Neuronal stem cell (in vitro differentiated cells): ENCODE data around the gene VENTX.

ENCODE experiments used
- DNase-seq: peaks from one replicate; pipeline ENCODE4 v3.0.0-alpha.2; 2013; ENCODE audit warnings: low spot score
- H2AFZ ChIP-seq: one replicate; pipeline ENCODE4 v1.6.1; 2013; ENCODE audit warnings: mild to moderate bottlenecking, low read length, inconsistent platforms
- H2AK5ac ChIP-seq: 2 replicates; pipeline ENCODE4 v1.6.1; 2013; ENCODE audit warnings: low read depth, mild to moderate bottlenecking, inconsistent platforms, low read length, moderate library complexity, mixed read lengths
- H2BK120ac ChIP-seq: 2 replicates; pipeline ENCODE4 v1.6.1; 2013; ENCODE audit warnings: low read depth, mild to moderate bottlenecking, inconsistent platforms, low read length, moderate library complexity, mixed read lengths
- H2BK12ac ChIP-seq: one replicate; pipeline ENCODE4 v1.6.1; 2013; ENCODE audit warnings: low read length, inconsistent platforms
- H2BK15ac ChIP-seq: 2 replicates; pipeline ENCODE4 v1.6.1; 2013; ENCODE audit warnings: mild to moderate bottlenecking, low read length, inconsistent platforms, mixed read lengths
- H2BK5ac ChIP-seq: one replicate; pipeline ENCODE4 v1.6.1; 2013; ENCODE audit warnings: inconsistent platforms, mild to moderate bottlenecking, low read length, moderate library complexity
- H3K14ac ChIP-seq: one replicate; pipeline ENCODE4 v1.6.1; 2013; ENCODE audit warnings: low read length, inconsistent platforms
- H3K18ac ChIP-seq: 2 replicates; pipeline ENCODE4 v1.6.1; 2013; ENCODE audit warnings: low read length, inconsistent platforms
- H3K23ac ChIP-seq: 2 replicates; pipeline ENCODE4 v1.6.1; 2013; ENCODE audit warnings: low read depth, mild to moderate bottlenecking, mixed read lengths, low read length, inconsistent platforms; ENCODE audit not compliant: poor library complexity
- H3K27ac ChIP-seq: replicated peaks from 3 replicates; pipeline ENCODE4 v1.5.1; 2013; ENCODE audit warnings: low read length, inconsistent platforms
- H3K27me3 ChIP-seq, 3 experiments: 2 replicates each; pipeline ENCODE4 v1.6.1; 2013; ENCODE audit warnings: low read length in 3 of 3, mild to moderate bottlenecking in 2 of 3, inconsistent platforms in 1 of 3, low read depth in 1 of 3, mixed read lengths in 1 of 3, moderate library complexity in 1 of 3; ENCODE audit not compliant: control insufficient read depth in 3 of 3, insufficient read depth in 3 of 3
- H3K36me3 ChIP-seq, 2 donors: replicated peaks in 1 of 2; 2 replicates each; pipeline ENCODE4 v1.6.1; 2013; ENCODE audit warnings: low read length in 2 of 2; ENCODE audit not compliant: control insufficient read depth in 2 of 2, insufficient read depth in 2 of 2
- H3K4ac ChIP-seq: 2 replicates; pipeline ENCODE4 v1.6.1; 2013; ENCODE audit warnings: inconsistent platforms, mild to moderate bottlenecking, low read length, moderate library complexity
- H3K4me1 ChIP-seq, 2 donors: 1 replicate in 1 of 2; 2 replicates in 1 of 2; pipeline ENCODE4 v1.6.1; 2013; ENCODE audit warnings: low read length in 2 of 2, low read depth in 1 of 2; ENCODE audit not compliant: control insufficient read depth in 2 of 2, insufficient read depth in 1 of 2
- H3K4me2 ChIP-seq: one replicate; pipeline ENCODE4 v1.6.1; 2013; ENCODE audit warnings: mild to moderate bottlenecking, low read length, inconsistent platforms; ENCODE audit not compliant: insufficient read depth, poor library complexity, severe bottlenecking
- H3K4me3 ChIP-seq, 2 donors: 2 replicates each; pipeline ENCODE4 v1.5.1; 2013; ENCODE audit warnings: low read length in 2 of 2, mild to moderate bottlenecking in 2 of 2, inconsistent platforms in 1 of 2, moderate library complexity in 1 of 2
- H3K79me1 ChIP-seq: one replicate; pipeline ENCODE4 v1.6.1; 2013; ENCODE audit warnings: low read depth, mild to moderate bottlenecking, inconsistent platforms, low read length, moderate library complexity
- H3K9ac ChIP-seq: one replicate; pipeline ENCODE4 v1.6.1; 2013; ENCODE audit warnings: mild to moderate bottlenecking, low read depth, low read length, inconsistent platforms; ENCODE audit not compliant: poor library complexity
- H3K9me3 ChIP-seq, 2 donors: replicated peaks in 1 of 2; 2 replicates each; pipeline versions ENCODE3 to v1.6.1; 2013; ENCODE audit warnings: low read length in 2 of 2, mild to moderate bottlenecking in 2 of 2, inconsistent platforms in 1 of 2, low read depth in 1 of 2, mixed read lengths in 1 of 2, moderate library complexity in 1 of 2; ENCODE audit not compliant: control insufficient read depth in 2 of 2, insufficient read depth in 1 of 2
- H4K8ac ChIP-seq: one replicate; pipeline ENCODE4 v1.6.1; 2013; ENCODE audit warnings: low read depth, mild to moderate bottlenecking, inconsistent platforms, low read length, moderate library complexity
- H4K91ac ChIP-seq: one replicate; pipeline ENCODE4 v1.6.1; 2013; ENCODE audit warnings: low read length, low read depth, mild to moderate bottlenecking, inconsistent platforms; ENCODE audit not compliant: poor library complexity
- WGBS, 2 donors: extraction: QIAGEN DNeasy Blood & Tissue Kit; methylation state at CpG; one replicate each; pipeline ENCODE4 v1.1.7; 2013; ENCODE audit warnings: missing lambda C conversion rate in 2 of 2, mixed read lengths in 1 of 2; ENCODE audit not compliant: insufficient read length in 2 of 2, insufficient replicate concordance in 1 of 2; ENCODE audit errors: extremely low coverage in 2 of 2; 5-methylcytosine and 5-hydroxymethylcytosine counted together

The VENTX gene

GRCh38 chr10:133289761-133290160 is 52.1 kb downstream of the VENTX start:
- Histone ChIP-seq H2BK5ac (no peak overlapping the region), H3K18ac (no peak overlapping the region), H2AK5ac (no peak overlapping the region), H3K4me2 (no peak overlapping the region), H2BK12ac (no peak overlapping the region), H3K4me3 (no peak overlapping the region), H3K23ac (no peak overlapping the region), H4K8ac (peak overlapping the region; percentile 17), H3K27me3 (no peaks in the 10 kb centered on the region), H2BK15ac (no peak overlapping the region), H3K14ac (no peak overlapping the region), H3K9me3 (no peaks in the 10 kb centered on the region), H2BK120ac (no peak overlapping the region), H4K91ac (no peak overlapping the region), H3K4ac (no peak overlapping the region), H2AFZ (no peak overlapping the region), H3K4me1 (no peaks in the 10 kb centered on the region), H3K36me3 (peaks cover 47 to 82% of the 10 kb centered on the region in 2 donors), H3K9ac (no peak overlapping the region), H3K79me1 (peaks cover 9% of the 10 kb centered on the region), H3K27ac (no peak overlapping the region)
- no peak for DNase-seq
- no CpG with 5 or more reads among the region's 24 CpGs for WGBS, 2 donors
